GM12878 (cell line): ENCODE data around the gene CPEB3. TPM values are rescaled to one million over a fixed set of nuclear protein-coding genes. Genes with fewer than 3 reads are reported as not detected.

Experiments
- ATAC-seq: fragments of 200-7000 bp; cut with Tn5 transposase; 3 replicates; pipeline ENCODE4 v1.9.1; 2020; ENCODE audit warnings: mild to moderate bottlenecking, moderate library complexity
- BruUV-seq: library from RNA; stranded (reverse); fragments of 400-500 nt; replicated peaks from 2 replicates; lab custom pipeline; 2021; lab: Mats Ljungman, UMichigan
- CTCF ChIA-PET: fragments of 300-600 bp; sonication (Branson Sonifier 250); formaldehyde crosslinking; extraction: SDS; loops from one replicate; lab custom pipeline; 2021; ENCODE audit warnings: inconsistent platforms; lab: Yijun Ruan, JAX
- POLR2A ChIA-PET: fragments of 350-600 bp; formaldehyde crosslinking; extraction: SDS; loops from one replicate; lab custom pipeline; 2021; ENCODE audit warnings: inconsistent platforms; lab: Charles Lee
- RAD21 ChIA-PET: fragments of 300-600 bp; sonication (Branson Sonifier 250); formaldehyde crosslinking; loops from one replicate; lab custom pipeline; 2023; ENCODE audit warnings: antibody characterized with exemption; ENCODE audit not compliant: unreplicated experiment; lab: Charles Lee
- SMC1A ChIA-PET: fragments of 300-600 bp; sonication (Branson Sonifier 250); formaldehyde crosslinking; loops from one replicate; lab custom pipeline; 2023; ENCODE audit not compliant: unreplicated experiment, uncharacterized antibody; lab: Charles Lee
- DNase-seq: peaks from one replicate; pipeline ENCODE4 v3.0.0-alpha.2; 2011; ENCODE audit warnings: low read depth, low spot score
- FAIRE-seq: peaks from 3 replicates; lab custom pipeline; 2011; peaks lifted over from hg19 to GRCh38; lab: Jason Lieb, UNC
- H2AFZ ChIP-seq: 2 replicates; pipeline ENCODE4 v1.6.0; 2011; ENCODE audit warnings: low read depth, low read length, control low read depth; ENCODE audit not compliant: control insufficient read depth
- H3K27ac ChIP-seq: 2 replicates; pipeline ENCODE4 v1.5.1; 2011; ENCODE audit warnings: control low read depth; ENCODE audit not compliant: control insufficient read depth, insufficient read depth
- H3K27me3 ChIP-seq, 2 experiments: replicated peaks in 1 of 2; 2 replicates each; pipeline versions ENCODE4 v1.6.0 to v1.6.1; 2011; ENCODE audit warnings: low read length in 1 of 2; ENCODE audit not compliant: control insufficient read depth in 2 of 2, insufficient read depth in 2 of 2
- H3K36me3 ChIP-seq, 2 experiments: 2 replicates each; pipeline ENCODE4 v1.5.1; 2011; ENCODE audit warnings: low read length in 1 of 2; ENCODE audit not compliant: control insufficient read depth in 2 of 2, insufficient read depth in 2 of 2
- H3K4me1 ChIP-seq: 2 replicates; pipeline ENCODE4 v1.6.1; 2011; ENCODE audit warnings: mild to moderate bottlenecking, low read length, moderate library complexity, mixed read lengths; ENCODE audit not compliant: control insufficient read depth, insufficient read depth
- H3K4me2 ChIP-seq: 2 replicates; pipeline ENCODE4 v1.6.0; 2011; ENCODE audit warnings: control low read depth; ENCODE audit not compliant: control insufficient read depth, insufficient read depth
- H3K4me3 ChIP-seq: fragments of 200-600 bp; sonication (generic); 2 replicates; pipeline ENCODE4 v1.5.1; 2016
- H3K79me2 ChIP-seq: 2 replicates; pipeline ENCODE4 v1.6.0; 2011; ENCODE audit warnings: low read length; ENCODE audit not compliant: control insufficient read depth, insufficient read depth
- H3K9ac ChIP-seq: 2 replicates; pipeline ENCODE4 v1.8.0; 2011; ENCODE audit warnings: low read length, control low read depth, mixed read lengths; ENCODE audit not compliant: control insufficient read depth, insufficient read depth
- H3K9me3 ChIP-seq: replicated peaks from 3 replicates; pipeline ENCODE4 v1.5.1; 2011; ENCODE audit warnings: mild to moderate bottlenecking, low read length; ENCODE audit not compliant: control insufficient read depth, insufficient read depth
- H4K20me1 ChIP-seq: 2 replicates; pipeline ENCODE4 v1.6.0; 2011; ENCODE audit not compliant: control insufficient read depth, insufficient read depth
- ETV6 ChIP-seq, 2 experiments: fragments of 450-650 bp in 1 of 2; IDR thresholded peaks in 1 of 2; conservative IDR thresholded peaks in 1 of 2; 2 replicates each; pipeline ENCODE4 v1.6.1; 2014; ENCODE audit warnings: antibody characterized with exemption in 1 of 2, borderline replicate concordance in 1 of 2, low read depth in 1 of 2, mild to moderate bottlenecking in 1 of 2, moderate library complexity in 1 of 2
- HDAC6 ChIP-seq: fragments of 200-600 bp; sonication (generic); IDR thresholded peaks from one replicate; pipeline ENCODE4 v1.8.0; 2017; ENCODE audit warnings: antibody characterized with exemption; ENCODE audit not compliant: unreplicated experiment
- IKZF1 ChIP-seq: fragments of 450-650 bp; conservative IDR thresholded peaks from 2 replicates; pipeline ENCODE4 v1.6.1; 2017; ENCODE audit warnings: antibody characterized with exemption, mild to moderate bottlenecking
- NRF1 ChIP-seq: conservative IDR thresholded peaks from 2 replicates; pipeline ENCODE4 v1.6.1; 2011; ENCODE audit warnings: mild to moderate bottlenecking, low read depth, low read length, improper control_type of control experiment
- PKNOX1 ChIP-seq: fragments of 450-650 bp; IDR thresholded peaks from 2 replicates; pipeline ENCODE4 v1.6.1; 2016; ENCODE audit warnings: mild to moderate bottlenecking
- RB1 ChIP-seq: fragments of 450-650 bp; formaldehyde crosslinking; IDR thresholded peaks from 2 replicates; pipeline ENCODE4 v1.6.1; 2017; ENCODE audit warnings: mild to moderate bottlenecking, borderline replicate concordance
- RELA ChIP-seq: fragments of 450-650 bp; IDR thresholded peaks from 2 replicates; pipeline ENCODE4 v1.8.0; 2014; ENCODE audit warnings: borderline replicate concordance; ENCODE audit not compliant: partially characterized antibody
- SMAD1 ChIP-seq: fragments of 450-650 bp; IDR thresholded peaks from 2 replicates; pipeline ENCODE4 v1.6.1; 2018; ENCODE audit warnings: mild to moderate bottlenecking, low read depth; ENCODE audit not compliant: partially characterized antibody
- SMAD5 ChIP-seq: IDR thresholded peaks from 2 replicates; pipeline ENCODE4 v1.6.1; 2016; ENCODE audit warnings: antibody characterized with exemption, low read depth
- SP1 ChIP-seq: IDR thresholded peaks from one replicate; pipeline ENCODE4 v1.6.1; 2011; ENCODE audit warnings: low read depth, low read length
- SPI1 ChIP-seq: IDR thresholded peaks from 2 replicates; pipeline ENCODE4 v1.6.1; 2011; ENCODE audit warnings: low read depth, mild to moderate bottlenecking, low read length, moderate library complexity, borderline replicate concordance; ENCODE audit not compliant: insufficient read depth
- YY1 ChIP-seq: IDR thresholded peaks from 2 replicates; pipeline ENCODE4 v1.6.1; 2011; ENCODE audit warnings: low read depth, mild to moderate bottlenecking, low read length
- ZNF622 ChIP-seq: fragments of 450-650 bp; IDR thresholded peaks from 2 replicates; pipeline ENCODE4 v1.6.1; 2017; ENCODE audit warnings: mild to moderate bottlenecking, inconsistent platforms
- WGBS: methylation state at CpG from one replicate; pipeline ENCODE4 v1.1.6; 2016; ENCODE audit warnings: low lambda C conversion rate; ENCODE audit not compliant: insufficient replicate concordance, insufficient coverage; ENCODE audit errors: missing lambda C conversion rate; 5-methylcytosine and 5-hydroxymethylcytosine counted together
- in situ Hi-C: fragments of 300-500 bp; cut with MboI; formaldehyde crosslinking; loops from 9 replicates; pipeline ENCODE4 v1.14.3; 2018; ENCODE audit warnings: mixed read lengths
- intact Hi-C: fragments of 100-400 bp; cut with micrococcal nuclease; formaldehyde crosslinking; loops from one replicate; pipeline ENCODE4 v1.14.2; 2022; ENCODE audit not compliant: unreplicated experiment
- polyA plus RNA-seq, 11 experiments: library from polyadenylated mRNA; depleted of rRNA in 4 of 11; unstranded in 6 of 11; stranded (reverse) in 5 of 11; fragments of >200 nt; fragmentation: Nextera tagmentation in 4 of 11; fragmentation: Illumina TruSeq in 1 of 11; extraction: Ambion mirVana in 4 of 11; extraction: Trizol in 1 of 11; gene quantifications; 1 replicate in 1 of 11; 2 replicates in 10 of 11; pipeline versions ENCODE4 v1.2.1 to v1.2.3, GENCODE V29; 2011 to 2016; ENCODE audit warnings: inconsistent platforms in 2 of 11, missing spikeins in 2 of 11, low read depth in 1 of 11
- total RNA-seq, 4 experiments: library from RNA; depleted of rRNA in 3 of 4; stranded (reverse); fragments of >200 nt in 3 of 4; fragmentation: Illumina TruSeq in 1 of 4; extraction: Trizol in 1 of 4; gene quantifications; 2 replicates each; pipeline versions ENCODE4 v1.2.1 to v1.2.3, GENCODE V29; 2013 to 2021
- TF ChIP-seq, protein P1 (sequence below): fragments of 450-650 bp; formaldehyde crosslinking; IDR thresholded peaks from 2 replicates; pipeline ENCODE4 v1.4.0; 2022; ENCODE audit warnings: mild to moderate bottlenecking, moderate library complexity
- TF ChIP-seq, protein P2 (sequence below): fragments of 450-650 bp; formaldehyde crosslinking; IDR thresholded peaks from 2 replicates; pipeline ENCODE4 v1.5.0; 2022; ENCODE audit warnings: mild to moderate bottlenecking, missing genetic modification characterization
- TF ChIP-seq, protein P3 (sequence below): IDR thresholded peaks from 2 replicates; pipeline ENCODE4 v1.6.1; 2012; ENCODE audit warnings: low read depth, low read length, improper control_type of control experiment

The CPEB3 gene
- total and polyA plus RNA-seq, 10 of the 15 experiments (the other 5 are each of a cell fraction or from before 2014, with no cell fraction given): 0.50 to 2.3 (median 1.2) TPM

DNA sequence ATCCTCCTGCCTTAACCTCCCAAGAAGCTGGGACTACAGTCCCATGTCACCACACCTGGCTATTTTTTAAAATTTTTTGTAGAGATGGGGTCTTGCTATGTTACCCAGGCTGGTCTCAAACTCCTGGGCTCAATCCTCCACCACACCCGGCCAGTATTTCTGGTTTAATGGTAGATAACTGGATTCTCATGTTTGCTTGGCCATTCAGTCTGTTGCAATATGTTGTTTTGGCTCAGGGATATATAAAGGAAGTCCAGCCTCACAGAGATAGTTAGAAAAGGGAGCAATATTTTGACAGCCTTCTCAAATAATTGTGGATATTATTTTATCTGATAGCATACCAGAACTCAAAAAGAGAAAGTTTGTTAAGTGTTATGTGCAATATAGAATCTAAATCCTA lies 284.9 kb downstream of the CPEB3 start:
- WGBS: 100% methylated on average over 1 of the region's 1 CpG
- no peak for TF ChIP-seq ETV6 (conservative IDR thresholded peaks at IDR 0.05 in 1 of 2, IDR thresholded peaks at IDR 0.05 in 1 of 2; ENCODE audit: borderline replicate concordance in 1 of 2, low read depth in 1 of 2)
- no peak for TF ChIP-seq SMAD5
- TF ChIP-seq SP1: no peak
- no peak for TF ChIP-seq HDAC6
- TF ChIP-seq, protein P1, sequence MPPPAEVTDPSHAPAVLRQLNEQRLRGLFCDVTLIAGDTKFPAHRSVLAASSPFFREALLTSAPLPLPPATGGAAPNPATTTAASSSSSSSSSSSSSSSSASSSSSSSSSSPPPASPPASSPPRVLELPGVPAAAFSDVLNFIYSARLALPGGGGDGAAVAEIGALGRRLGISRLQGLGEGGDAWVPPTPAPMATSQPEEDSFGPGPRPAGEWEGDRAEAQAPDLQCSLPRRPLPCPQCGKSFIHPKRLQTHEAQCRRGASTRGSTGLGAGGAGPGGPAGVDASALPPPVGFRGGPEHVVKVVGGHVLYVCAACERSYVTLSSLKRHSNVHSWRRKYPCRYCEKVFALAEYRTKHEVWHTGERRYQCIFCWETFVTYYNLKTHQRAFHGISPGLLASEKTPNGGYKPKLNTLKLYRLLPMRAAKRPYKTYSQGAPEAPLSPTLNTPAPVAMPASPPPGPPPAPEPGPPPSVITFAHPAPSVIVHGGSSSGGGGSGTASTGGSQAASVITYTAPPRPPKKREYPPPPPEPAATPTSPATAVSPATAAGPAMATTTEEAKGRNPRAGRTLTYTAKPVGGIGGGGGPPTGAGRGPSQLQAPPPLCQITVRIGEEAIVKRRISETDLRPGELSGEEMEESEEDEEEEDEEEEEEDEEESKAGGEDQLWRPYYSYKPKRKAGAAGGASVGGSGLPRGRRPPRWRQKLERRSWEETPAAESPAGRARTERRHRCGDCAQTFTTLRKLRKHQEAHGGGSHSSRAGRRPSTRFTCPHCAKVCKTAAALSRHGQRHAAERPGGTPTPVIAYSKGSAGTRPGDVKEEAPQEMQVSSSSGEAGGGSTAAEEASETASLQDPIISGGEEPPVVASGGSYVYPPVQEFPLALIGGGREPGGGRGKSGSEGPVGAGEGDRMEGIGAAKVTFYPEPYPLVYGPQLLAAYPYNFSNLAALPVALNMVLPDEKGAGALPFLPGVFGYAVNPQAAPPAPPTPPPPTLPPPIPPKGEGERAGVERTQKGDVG (CRISPR knock-in tag): no peak
- no peak for TF ChIP-seq SMAD1
- no peak for TF ChIP-seq SPI1
- TF ChIP-seq, protein P2, sequence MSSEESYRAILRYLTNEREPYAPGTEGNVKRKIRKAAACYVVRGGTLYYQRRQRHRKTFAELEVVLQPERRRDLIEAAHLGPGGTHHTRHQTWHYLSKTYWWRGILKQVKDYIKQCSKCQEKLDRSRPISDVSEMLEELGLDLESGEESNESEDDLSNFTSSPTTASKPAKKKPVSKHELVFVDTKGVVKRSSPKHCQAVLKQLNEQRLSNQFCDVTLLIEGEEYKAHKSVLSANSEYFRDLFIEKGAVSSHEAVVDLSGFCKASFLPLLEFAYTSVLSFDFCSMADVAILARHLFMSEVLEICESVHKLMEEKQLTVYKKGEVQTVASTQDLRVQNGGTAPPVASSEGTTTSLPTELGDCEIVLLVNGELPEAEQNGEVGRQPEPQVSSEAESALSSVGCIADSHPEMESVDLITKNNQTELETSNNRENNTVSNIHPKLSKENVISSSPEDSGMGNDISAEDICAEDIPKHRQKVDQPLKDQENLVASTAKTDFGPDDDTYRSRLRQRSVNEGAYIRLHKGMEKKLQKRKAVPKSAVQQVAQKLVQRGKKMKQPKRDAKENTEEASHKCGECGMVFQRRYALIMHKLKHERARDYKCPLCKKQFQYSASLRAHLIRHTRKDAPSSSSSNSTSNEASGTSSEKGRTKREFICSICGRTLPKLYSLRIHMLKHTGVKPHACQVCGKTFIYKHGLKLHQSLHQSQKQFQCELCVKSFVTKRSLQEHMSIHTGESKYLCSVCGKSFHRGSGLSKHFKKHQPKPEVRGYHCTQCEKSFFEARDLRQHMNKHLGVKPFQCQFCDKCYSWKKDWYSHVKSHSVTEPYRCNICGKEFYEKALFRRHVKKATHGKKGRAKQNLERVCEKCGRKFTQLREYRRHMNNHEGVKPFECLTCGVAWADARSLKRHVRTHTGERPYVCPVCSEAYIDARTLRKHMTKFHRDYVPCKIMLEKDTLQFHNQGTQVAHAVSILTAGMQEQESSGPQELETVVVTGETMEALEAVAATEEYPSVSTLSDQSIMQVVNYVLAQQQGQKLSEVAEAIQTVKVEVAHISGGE (CRISPR knock-in tag): no peak
- no peak for TF ChIP-seq RB1
- no peak for TF ChIP-seq IKZF1
- TF ChIP-seq NRF1: no peak
- TF ChIP-seq, protein P3, sequence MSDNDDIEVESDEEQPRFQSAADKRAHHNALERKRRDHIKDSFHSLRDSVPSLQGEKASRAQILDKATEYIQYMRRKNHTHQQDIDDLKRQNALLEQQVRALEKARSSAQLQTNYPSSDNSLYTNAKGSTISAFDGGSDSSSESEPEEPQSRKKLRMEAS: no peak
- TF ChIP-seq ZNF622: no peak
- no peak for TF ChIP-seq PKNOX1
- TF ChIP-seq RELA: no peak
- TF ChIP-seq YY1: no peak

More for the DNA sequence above, 284.9 kb downstream of the CPEB3 start:
- intact Hi-C loops: no loop called here
- no peak for ATAC-seq
- H3K4me1 ChIP-seq: no peaks in the 10 kb centered on the region
- ChIA-PET RAD21 (no interaction called here), POLR2A (no interaction called here), SMC1A (interaction anchor here (1.3 kb wide), 1 partner anchor 30 kb away, joined by 4 read pairs; no protein-coding TSS in a partner anchor), CTCF (interaction anchor here (0.6 kb wide), 1 partner anchor 134 kb away, joined by 3 read pairs; no protein-coding TSS in a partner anchor)
- H3K4me2 ChIP-seq: no peak overlapping the region
- FAIRE-seq: no peak
- no peak overlapping the region for H3K4me3 ChIP-seq
- no peaks in the 10 kb centered on the region; the same call in 1 of the 2 replicates for H4K20me1 ChIP-seq
- H3K27ac ChIP-seq: no peak overlapping the region
- no peaks in the 10 kb centered on the region for H3K27me3 ChIP-seq
- DNase-seq: no peak
- H3K36me3 ChIP-seq: peaks cover 0 to 19% of the 10 kb centered on the region in 2 experiments
- in situ Hi-C loops: no loop called here
- H3K79me2 ChIP-seq: no peaks in the 10 kb centered on the region
- no peak overlapping the region for H2AFZ ChIP-seq
- no peak overlapping the region for H3K9ac ChIP-seq
- H3K9me3 ChIP-seq: peaks cover 5% of the 10 kb centered on the region; the same call in 2 of the 3 replicates
- BruUV-seq: no TSS peak
